GM21529 (cell line): ENCODE measurements around the gene ADAMTS7.
A peak's percentile ranks its signal among the peaks of the same experiment; 100 is the strongest.
"Not testable (repeated sequence)": the region's sequence is repeated elsewhere in the genome, so short reads cannot be mapped to it uniquely, and the experiment has no call there.

Experiments used
- ATAC-seq: cut with Tn5 transposase; IDR thresholded peaks from one replicate; pipeline ENCODE4 v1.9.1; 2021; ENCODE audit not compliant: unreplicated experiment

The ADAMTS7 gene

DNA sequence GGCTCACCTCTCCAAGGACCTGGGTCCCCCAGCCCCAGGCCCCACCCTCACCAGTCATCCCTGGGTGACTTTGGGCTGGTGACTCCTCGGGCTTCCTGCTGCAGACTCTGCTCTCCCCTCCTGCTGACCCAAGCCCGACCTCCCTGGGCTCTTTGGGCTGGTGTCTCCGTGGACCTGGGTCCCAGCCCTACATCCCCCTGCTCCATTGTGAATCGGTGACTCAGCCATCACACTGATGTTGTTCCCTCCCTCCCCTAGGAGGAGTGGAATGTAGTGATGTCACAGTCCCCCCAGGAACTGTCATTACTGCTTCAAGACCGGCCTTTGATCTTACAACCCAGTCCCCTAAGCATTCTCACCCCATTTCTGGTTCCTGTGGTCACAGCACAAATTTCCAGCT lies 83.7 kb downstream of the ADAMTS7 start:
- ATAC-seq: no peak

DNA sequence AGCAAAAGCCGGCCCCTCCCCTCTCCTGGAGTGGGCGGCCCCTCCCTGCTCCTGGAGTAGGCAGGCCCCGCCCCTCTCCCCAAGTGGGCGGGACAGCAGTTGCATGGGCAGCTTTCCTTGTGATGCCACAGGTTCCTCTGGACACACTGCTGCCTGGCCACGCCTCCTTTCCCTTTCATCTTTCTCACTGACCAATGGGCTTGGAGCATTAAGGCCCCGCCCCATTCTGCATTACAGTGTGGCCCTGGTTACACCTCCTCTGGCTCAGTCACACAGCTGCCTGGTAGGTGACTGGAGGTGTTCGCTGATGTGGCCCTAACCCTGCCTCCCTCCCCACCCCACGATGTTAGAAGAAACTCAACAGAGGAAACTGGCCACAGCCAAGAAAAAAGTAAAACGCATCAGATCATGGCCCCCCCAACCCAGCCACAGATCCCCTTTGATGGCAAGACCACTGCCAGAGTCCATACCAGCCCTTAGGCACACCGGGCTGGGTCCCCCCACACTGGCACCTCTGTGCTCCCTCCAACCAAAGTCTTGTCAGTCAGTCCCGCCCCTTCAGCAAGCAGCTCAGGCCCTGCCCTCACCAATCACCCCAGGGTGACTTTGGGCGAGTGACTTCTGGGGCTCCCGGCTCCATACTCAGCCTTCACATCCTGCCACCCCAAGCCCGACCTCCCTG lies 84.3 kb downstream of the ADAMTS7 start:
- no peak for ATAC-seq

DNA sequence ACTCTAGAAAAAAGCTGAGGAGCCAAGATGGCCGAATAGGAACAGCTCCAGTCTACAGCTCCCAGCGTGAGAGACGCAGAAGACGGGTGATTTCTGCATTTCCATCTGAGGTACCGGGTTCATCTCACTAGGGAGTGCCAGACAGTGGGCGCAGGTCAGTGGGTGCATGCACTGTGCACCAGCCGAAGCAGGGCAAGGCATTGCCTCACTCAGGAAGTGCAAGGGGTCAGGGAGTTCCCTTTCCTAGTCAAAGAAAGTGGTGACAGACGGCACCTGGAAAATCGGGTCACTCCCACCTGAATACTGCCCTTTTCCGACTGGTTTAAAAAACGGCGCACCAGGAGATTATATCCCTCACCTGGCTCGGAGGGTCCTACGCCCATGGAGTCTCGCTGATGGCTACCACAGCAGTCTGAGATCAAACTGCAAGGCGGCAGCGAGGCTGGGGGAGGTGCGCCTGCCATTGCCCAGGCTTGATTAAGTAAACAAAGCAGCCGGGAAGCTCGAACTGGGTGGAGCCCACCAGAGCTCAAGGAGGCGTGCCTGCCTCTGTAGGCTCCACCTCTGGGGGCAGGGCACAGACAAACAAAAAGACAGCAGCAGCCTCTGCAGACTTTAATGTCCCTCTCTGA lies 91.3 kb downstream of the ADAMTS7 start:
- not testable (repeated sequence) for ATAC-seq

DNA sequence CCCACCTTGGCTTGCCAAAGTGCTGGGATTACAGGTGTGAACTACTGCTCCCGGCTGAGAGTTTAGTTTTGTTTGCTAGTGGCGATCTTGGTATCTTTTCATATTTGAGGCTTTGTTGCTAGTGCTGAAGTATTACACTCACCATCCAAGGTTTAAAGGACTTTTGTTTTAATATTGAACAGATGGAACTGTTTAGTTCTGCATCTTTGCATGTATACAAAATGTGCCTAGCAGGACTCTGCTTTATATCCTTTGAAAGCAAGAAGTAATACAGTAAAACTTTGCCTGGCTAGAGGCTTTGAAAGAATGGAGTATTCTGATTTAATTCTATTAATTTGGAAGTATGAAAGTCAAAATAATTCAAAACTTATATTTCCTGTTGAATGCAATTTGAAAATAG lies 92.4 kb downstream of the ADAMTS7 start:
- ATAC-seq: no peak

DNA sequence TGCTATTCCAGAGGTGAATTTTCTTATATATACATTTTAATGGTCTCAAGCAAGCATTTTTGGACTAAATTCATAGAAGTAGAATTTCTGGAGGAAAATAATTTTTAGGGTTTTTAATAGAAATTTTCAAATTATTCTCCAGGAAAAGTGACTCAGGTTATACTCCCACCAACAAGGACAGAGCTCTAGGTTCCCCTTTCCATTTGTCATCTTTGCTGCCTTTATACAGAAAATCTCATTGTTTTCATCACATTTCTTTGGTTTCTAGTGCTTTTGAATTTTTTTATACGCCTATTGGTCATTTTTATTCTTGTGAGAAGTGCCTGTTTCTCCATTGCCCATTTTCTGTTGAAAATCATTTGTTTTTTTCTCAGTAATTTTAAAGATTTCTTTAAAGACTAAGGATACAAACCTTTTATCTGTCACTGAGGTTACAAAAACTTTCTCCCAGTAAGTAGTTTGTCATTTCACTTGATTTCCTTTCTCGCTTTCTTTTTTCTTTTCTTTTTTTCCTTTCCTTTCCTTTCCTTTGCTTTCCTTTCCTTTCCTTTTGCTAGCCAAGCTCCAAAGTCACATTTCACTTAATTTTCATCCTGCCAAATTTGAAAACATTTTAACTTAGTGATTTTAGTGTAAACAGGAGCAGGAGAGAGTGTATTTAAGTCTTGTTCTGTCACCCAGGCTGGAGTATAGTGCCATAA lies 93.2 kb downstream of the ADAMTS7 start:
- no peak for ATAC-seq

DNA sequence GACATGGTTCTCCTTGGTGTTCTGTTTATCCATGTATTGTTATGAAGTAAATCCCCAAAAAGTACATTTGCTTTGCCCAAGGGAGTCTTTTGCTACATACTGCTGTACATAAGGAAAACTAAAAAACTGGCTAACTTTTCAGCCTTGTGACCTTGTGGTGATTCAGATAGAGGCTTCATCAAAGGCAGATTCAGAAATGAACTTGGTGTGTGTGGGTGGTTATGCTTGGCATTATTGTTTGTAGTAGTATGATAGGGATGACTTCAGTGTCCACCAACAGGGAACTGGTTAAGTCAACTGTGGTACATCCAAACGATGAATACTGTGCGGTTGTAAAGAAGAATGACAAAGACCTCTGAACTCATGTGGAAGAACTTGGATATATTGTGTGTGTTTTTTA lies 94.6 kb downstream of the ADAMTS7 start:
- no peak for ATAC-seq

DNA sequence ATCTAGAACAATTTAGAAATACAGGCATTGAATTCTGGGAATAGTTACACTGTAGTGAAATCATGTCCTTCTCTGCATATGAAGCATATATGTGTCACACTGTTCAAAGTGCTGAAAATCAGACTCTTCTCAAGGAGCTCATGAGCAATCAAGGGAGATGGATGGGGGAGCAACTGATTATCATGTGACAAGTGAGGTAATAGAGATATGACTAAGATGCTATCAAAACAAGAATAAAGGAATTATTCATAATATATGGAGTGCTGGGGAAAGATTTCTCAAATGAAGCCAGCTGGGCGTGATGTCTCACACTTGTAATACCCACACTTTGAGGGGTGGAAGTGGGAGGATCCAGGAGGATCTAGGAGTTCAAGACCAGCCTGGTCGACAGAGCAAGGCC lies 95.3 kb downstream of the ADAMTS7 start:
- no peak for ATAC-seq

DNA sequence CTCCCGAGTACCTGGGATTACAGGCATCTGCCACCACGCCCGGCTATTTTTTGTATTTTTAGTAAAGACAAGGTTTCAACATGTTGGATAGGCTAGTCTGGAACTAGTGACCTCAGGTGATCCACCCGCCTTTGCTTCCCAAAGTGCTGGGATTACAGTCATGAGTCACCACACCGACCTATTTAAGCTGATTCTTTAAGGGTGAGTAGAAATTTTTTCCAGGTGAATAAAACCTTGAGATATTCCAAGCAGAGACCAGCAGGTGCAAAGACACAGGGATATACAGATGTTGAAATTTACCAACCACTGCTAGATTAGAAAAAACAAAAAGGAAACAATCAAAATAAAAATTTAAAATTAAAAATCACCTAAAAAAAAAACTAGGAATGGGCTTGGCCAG lies 95.8 kb downstream of the ADAMTS7 start:
- no peak for ATAC-seq

DNA sequence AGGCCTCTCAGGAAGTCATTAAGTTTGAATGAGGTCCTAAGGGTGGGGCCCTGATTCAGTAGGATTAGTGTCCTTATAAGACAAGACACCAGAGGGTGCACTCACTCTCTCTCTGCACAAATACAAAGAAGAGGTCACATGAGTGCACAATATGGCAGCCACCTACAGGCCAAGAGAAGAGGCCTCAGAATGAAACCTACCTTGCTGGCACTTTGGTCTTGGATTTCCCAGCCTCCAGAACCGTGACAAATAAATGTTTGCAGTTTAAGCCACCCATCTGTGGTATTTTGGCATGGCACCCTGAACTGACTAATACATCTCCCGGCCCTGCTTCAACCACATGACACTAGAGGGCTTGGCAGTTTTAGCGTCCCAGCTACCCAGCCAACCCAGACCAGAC lies 96.4 kb downstream of the ADAMTS7 start:
- ATAC-seq: no peak

DNA sequence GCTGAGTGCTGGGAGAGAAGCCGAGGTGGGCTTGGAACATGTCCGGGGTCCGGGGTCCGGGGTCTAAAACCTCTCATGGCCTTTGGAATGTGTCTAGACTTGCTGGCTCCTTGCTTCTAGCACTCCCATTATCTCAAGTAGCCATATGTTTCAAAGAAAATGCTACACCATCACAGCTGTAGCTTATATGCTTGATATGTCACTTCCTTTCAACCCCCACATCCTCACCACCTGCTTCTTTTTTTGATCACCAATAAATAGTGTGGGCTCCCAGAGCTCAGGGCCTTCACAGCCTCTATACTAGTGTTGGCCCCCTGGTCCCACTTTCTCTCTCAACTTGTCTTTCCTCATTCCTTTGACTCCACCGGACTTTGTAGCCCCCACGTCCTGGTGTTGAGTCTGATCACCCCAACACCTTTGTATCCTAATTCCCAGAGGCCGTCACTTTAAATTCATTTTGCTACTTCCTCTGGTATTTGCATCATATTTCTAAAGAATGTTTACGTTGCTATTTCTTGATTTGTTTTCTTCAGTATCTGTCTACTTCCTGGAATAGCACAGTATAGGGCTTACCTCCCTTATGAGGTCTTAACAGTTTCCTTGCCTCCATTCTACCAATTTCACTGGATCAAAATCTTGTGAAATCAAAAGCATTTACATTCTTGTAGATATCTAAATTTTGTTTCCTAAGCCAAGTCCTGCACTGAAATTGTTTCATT lies 98.3 kb downstream of the ADAMTS7 start:
- no peak for ATAC-seq

DNA sequence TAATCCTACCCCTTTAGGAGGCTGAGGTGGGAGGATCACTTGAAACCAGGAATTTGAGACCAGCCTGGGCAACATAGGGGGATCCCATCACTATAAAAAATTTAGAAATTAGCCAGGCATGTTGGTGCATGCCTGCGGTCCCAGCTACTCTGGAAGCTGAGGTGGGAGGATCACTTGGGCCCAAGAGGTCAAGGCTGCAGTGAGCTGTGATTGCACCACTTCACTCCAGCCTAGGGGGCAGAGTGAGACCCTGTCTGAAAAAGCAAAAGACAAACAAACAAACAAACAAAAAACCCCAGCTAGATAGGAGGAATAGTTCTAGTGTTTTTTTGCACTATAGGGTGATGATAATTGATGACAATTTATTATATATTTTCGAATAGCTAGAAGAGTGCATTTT lies 99.6 kb downstream of the ADAMTS7 start:
- ATAC-seq: no peak

DNA sequence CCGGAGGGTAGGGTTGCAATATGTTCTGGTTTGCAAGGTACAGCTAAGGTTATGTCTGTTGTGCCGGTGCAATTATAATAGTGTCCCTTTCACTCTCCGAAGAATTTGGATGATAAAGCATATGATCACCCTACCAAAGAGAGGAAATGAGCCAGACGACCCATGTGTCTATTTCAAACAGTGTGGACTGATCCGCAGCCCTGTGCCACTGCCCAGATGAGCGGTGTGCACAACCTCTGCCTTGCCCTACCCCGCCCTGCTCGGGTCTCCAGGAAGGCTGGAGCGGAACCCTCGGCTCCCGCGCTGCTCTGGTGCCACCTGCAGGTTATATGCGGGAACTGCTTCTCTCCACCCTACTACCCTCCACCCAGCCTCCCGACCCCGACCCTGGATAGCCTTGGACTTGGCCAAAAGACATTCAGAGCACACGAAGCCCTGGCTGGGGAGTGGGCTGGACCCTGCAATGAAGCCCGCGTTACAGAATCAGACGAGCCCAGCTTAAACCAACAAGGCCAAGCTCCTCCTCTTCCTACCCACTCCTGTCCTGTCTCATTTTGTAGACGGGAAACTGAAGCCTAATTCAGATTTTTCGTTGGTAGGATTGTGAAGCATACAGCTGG lies 101.9 kb downstream of the ADAMTS7 start:
- ATAC-seq: peak; percentile 66
